Fibroblast of skin of back (primary cell): ENCODE data around the gene TBC1D32.
"Not testable (repeated sequence)": the region's sequence is repeated elsewhere in the genome, so short reads cannot be mapped to it uniquely, and the experiment has no call there.

ENCODE experiments used
- DNase-seq: peaks from one replicate; pipeline ENCODE4 v3.0.0-alpha.2; 2013

The TBC1D32 gene

DNA sequence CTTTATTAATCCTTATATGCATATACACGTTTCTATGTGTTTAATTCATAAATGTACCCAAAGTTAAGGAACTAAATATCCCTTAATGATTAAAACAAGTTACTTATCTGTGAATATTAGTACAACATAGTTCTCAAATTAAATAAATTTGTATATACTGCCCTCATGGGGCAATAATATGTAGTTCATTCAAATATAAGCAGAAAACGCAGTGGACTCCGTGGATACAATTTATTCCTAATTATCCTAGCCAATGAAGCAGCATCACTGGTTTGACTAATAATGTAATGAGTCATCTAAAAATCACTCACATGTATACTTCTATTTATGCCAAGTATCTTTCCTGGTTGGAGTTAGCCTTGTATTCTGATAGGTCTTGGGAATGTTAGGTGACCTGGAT is 111.6 kb downstream of the TBC1D32 start:
- peak; percentile 38 for DNase-seq

DNA sequence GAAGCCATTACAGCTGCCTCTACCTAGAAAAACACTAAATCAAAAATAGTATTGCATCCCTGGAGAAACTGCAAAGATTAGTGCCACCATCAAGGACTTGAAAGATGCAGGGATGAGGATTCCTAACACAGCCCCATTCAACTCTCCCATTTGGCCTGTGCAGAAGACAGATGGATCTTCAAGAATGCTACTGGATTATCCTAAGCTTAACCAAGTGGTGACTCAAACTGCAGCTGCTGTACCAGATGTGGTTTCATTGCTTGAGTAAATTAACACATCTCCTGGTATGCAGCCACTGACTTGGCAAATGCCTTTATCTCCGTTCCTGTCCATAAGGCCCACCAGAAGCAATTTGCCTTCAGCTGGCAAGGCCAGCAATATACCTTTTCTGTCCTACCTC is 117.4 kb downstream of the TBC1D32 start:
- peak; percentile 32 for DNase-seq

DNA sequence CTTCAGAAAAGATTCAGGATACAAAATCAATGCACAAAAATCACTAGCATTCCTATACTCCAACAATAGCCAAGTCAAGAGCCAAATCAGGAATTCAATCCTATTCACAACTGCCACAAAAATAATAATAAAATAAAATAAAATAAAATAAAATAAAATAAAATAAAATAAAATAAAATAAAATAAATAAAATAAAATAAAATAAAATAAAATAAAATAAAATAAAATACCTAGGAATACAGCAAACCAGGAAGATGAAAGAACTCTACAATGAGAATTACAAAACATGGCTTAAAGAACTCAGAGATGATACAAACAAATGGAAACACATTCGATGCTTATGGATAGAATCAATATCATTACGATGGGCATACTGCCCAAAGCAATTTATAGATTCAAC is 120.9 kb downstream of the TBC1D32 start:
- DNase-seq = not testable (repeated sequence)

DNA sequence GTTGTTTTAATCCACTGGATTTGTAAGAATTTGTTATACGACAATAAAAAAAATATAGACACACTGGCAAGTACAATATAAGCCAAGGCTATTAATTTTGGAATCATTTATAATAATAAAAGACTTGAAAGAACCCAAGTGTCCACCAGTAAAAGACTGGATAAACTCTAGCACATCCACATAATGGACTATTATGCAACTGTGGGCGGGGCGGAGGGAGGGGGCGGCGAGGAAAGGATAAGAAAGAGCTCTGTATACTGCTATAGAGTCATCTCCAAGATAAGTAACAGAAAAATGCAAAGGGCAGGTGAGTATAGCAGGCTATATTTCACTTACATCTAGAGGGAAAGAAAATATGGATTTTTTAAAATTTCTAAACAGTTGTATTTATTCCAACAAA is 123.3 kb downstream of the TBC1D32 start:
- DNase-seq = no peak

DNA sequence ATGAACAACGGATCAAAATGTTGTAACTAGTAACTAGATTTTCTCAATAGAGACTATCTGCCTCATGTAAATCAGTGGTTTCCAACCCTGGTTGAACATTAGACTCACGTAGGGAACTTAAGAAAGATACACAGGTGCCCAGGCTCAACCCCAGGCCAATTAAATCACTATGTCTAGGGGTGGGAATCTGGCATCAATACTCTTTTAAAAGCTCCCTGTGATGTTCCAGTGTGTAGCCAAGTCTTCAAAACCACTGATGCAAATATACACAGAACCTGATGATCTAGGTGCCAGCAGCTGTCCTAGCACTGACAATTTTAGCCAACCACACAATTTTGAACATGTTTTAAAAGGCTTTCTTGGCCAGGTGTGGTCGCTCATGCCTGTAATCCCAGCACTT is 128.7 kb downstream of the TBC1D32 start:
- DNase-seq = no peak

DNA sequence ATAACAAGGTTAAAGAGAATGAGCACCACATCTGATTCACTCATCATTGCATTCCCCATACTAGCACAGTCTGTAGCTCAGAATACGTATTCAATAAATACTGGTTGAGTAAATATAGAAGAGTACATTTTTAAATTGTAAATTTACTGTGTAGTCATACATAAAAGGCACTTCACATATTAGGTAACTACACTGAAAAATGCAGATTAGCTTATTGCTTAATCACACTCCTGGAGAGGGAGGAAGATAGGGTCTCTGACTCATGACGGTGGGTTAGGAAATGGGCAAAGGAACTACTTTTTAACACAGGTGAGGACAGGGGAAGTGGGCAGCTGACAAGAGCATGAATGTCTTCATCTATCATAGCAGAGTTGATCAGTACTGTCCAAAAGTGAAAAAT is 133.2 kb downstream of the TBC1D32 start:
- DNase-seq = no peak

DNA sequence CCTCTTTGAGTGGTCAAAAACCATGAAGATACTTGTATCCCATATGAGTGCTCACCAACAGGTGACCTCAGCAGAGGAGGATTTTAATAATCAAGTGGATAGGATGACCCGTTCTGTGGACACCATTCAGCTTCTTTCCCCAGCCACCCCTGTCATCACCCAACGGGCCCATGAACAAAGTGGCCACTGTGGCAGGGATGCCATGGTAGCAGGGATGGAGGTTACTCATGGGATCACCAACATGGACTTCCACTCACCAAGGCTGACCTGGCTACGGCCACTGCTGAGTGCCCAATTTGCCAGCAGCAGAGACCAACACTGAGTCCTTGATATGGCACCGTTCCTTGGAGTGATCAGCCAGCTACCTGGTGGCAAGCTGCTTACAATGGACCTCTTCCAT is 138.2 kb downstream of the TBC1D32 start:
- not testable (repeated sequence) for DNase-seq

DNA sequence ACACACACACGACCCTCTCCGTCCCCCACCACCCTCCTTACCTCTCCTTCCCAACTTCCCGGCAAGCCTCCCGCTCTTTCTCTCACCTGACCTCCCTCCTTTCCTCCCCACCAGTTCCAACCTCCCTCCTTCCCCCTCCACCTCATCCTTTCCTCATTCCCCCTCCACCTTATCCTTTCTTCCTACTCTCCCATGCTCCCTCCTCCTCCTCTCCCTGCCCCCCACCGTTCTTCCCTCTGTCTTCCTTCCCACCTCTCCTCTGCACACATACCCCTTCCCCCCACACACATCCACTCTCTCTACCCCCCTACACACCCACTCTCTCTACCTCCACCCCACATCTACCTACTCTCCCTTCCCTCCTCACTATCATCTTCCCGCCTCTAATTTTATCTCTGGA is 144.2 kb downstream of the TBC1D32 start:
- no peak for DNase-seq

DNA sequence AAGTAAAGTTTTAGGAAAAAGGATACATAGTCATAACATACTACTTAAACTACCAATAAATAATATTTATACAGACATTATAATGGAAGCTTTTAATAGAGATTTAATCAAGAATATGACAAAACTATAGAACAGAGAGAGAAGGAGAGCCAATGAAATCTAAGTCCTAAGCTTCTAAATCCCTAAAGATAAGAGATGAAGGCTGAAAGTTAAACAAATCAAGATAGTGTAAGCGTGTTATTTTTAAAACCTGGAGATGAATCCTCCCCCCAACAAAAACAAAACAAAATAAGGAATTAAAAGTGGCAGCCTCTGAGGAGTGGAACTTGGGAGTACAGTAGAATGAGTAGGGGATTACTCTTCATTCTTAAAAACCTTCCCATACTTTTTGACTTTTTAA is 145.9 kb downstream of the TBC1D32 start:
- DNase-seq = no peak

DNA sequence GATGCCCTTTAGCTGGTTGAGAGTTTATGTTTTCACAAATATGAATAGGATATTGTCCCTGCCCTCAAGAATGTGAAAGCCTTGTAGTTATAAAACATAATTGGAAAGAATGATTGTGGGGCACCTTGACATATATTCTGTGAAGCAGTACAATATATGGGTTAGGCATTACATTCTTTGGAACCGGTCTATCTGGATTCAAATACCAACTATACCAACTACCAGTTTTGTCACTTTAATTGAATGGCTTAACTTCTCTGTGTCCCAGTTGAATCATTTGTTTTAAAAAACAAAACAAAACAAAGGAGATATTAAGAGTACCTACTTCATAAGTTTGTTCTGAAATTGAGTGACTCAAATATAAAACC is 146.5 kb downstream of the TBC1D32 start:
- DNase-seq = no peak

DNA sequence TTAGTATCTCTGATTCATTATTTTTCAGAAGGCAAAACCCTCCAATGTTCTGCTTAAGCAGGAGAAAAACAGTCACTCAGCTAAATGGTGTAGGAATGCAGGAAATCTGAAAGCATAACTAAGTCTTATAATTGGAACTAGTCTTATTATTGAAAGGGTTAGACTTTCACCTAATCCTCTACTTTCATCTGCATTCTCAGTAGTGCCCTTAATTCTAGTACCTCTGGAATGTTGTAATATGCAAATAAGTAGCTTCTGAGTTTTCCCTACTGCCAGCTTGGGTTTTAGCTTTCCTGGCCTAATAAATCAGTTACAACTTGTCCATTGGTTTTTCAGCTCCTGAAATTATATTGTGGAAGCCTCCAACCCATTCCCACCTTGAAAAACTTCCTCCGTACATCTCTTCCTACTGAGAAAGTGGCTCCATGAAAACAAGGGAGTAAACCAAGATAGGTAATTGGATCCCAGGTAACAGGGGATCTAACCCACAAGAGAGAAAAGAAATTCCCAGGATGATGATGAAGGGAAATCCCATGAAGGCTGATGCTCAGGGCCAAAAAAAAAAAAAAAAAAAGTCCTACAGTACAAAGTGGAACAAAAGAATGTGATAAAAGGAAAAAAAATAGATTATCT is 147.0 kb downstream of the TBC1D32 start:
- DNase-seq = no peak

DNA sequence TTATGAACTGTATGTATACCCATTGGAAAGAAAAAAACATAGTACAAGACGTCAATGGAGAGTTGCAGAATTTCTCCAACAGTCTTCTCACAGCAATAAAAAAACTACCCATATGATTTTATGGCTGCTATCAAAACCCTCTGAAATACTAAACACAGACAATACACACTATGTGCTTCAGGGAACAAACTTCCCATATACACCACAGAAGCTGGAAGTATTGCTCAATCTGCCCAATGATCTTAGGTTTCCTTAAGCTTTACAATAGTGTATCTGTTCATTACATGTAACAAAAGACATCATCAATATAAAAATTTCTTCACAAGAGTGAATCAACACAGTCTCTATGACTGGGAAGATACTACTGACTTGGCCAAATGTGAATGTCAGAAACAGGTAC is 150.5 kb downstream of the TBC1D32 start:
- DNase-seq = no peak

DNA sequence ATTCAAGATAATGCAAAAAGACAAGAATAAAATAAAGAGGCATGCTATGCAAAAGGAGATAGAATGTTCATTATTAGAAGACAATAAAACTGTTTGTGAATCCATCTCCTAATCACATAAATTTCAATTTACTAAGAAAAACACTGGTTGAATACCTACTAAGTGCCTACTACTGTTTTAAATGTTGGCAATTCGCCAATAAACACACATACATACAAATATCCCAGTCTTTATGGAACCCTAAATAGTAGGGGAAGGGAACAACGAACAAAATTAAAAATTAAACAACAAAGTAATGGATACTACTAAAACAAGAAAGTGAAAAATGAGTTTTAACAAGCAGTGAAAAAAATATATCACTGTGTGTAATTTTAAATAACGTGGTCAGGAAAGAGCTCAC is 158.5 kb downstream of the TBC1D32 start:
- DNase-seq = no peak

DNA sequence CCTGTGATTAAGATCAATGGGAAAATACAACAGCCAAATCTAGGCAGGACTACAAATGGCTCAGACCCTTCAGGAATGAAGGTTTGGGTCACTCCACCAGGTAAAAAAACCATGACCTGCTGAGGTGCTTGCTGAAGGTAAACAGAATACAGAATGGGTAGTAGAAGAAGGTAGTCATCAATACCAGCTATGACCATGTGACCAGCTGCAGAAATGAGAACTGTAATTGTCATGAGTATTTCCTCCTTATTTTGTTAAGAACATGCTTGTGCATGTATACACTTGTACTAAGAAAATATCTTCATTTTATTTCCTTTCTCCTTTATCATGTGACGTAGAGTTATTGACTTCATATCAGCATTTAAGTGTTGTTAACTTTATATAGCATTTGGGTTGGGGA is 161.8 kb downstream of the TBC1D32 start:
- DNase-seq = not testable (repeated sequence)

DNA sequence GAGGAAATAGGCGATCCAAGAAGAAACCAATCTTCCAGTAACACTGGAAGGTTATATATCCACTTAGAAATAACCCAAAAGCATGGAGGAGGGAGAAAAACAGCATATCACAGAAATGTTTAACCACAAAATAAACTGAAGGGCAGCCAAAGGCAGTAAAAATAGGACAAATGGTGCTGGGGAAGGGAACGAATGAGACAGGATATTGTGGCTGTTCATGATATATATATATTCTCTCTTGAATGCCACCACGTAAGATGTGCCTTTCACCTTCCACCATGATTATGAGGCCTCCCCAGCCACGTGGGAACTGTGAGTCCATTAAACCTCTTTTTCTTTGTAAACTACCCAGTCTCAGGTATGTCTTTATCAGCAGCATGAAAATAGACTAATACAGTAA is 162.4 kb downstream of the TBC1D32 start:
- no peak for DNase-seq

DNA sequence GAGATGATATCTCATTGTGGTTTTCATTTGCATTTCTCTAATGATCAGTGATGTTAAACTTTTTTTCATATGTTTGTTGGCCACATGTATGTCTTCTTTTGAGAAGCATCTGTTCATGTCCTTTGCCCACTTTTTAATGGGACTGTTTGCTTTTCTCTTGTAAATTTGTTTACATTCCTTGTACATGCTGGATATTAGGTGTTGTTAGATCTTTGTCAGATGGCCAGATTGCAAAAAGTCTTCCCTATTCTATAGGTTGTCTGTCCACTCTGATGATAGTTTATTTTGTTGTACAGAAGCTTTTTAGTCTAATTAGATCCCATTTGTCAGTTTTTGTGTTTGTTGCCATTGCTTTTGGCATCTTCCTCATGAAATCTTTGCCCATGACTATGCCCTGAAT is 172.4 kb downstream of the TBC1D32 start:
- DNase-seq = no peak

DNA sequence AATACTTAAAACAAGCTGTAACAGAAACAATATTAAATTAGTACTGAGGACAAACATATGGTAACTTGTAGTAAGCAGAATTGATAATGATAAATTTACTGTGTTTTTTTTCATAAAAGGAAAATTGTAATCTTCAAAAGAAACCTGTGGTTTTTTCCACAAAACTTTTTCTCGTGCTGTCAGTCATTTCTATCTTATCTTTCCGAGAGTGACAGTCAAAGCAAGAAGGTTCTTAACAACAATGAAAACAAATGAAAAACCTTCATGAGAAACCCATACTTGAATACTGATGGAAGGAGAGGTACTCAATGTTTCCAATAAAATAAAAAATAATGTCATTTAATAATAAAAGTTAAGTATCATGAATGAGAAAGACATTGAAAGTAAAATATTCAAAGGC is 174.0 kb downstream of the TBC1D32 start:
- no peak for DNase-seq

DNA sequence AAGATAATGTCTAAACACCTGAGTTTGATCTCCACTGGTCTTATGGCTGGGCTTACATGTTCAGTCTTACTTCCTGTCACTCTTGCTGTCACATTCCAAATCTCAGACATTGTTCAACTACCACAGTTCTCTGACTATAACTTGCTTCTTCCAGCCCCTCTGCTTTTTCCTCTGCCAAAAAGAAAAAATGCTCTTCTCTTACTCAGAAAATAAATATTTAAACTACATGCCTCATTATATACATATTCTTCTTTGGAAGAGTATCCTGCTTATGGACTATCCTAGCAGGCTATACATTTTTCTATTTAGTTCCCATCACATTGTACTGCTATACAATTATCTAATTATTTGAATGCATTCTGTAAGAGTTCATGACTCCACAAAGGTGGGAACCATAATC is 175.4 kb downstream of the TBC1D32 start:
- DNase-seq = peak; percentile 52

DNA sequence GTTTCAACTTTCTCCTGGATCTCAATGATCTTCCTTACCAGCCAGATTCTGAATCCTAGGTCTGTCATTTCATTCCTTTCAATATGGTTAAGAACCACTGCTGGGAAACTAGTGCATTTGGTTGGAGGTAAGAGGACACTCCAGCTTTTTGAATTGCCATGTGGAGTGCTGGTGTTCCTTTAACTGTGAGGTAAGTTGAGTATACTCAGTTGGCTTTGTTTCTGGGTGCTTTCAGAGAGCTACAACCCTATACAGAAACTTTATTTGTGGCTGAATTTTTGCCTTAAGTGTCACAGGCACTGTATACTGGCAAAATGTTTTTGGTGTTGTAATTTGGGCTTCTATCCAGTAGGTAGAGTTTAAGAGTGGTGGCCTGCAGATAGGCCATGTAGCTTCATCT is 175.8 kb downstream of the TBC1D32 start:
- no peak for DNase-seq

DNA sequence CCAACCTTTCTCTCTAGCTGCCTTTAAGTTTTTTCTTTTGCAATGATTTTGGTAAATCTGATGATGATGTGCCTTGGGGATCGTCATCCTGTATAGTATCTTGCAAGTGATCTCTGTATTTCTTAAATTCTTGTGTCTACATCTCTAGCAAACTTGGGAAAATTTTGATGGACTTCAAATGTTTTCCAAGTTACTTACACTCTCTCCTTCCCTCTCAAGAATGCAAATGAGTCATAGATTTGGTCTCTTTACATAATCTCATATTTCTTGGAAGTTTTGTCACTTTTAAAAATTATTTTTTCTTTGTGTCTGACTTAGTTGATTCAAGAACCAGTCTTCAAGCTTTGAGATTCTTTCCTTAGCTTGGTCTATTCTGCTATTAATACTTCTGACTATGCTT is 176.4 kb downstream of the TBC1D32 start:
- peak; percentile 69 for DNase-seq

DNA sequence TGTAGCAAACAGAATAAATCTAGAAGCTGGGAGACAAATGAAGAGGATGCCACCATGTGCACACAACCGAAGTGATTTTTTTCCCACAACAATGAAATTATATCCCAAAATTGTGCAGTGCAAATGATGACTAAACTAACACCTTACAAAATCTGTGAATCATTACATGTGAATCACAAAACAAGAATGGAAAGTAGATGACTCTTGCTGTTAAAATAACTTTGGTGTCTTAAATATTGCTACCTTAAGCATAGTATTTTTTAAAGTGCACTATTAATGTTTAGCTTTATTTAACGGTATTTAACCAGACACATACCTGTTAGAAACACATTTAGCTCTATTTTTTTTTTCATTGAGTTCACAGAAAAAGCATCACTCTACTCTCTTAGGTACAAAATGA is 190.8 kb downstream of the TBC1D32 start:
- peak; percentile 4 for DNase-seq

DNA sequence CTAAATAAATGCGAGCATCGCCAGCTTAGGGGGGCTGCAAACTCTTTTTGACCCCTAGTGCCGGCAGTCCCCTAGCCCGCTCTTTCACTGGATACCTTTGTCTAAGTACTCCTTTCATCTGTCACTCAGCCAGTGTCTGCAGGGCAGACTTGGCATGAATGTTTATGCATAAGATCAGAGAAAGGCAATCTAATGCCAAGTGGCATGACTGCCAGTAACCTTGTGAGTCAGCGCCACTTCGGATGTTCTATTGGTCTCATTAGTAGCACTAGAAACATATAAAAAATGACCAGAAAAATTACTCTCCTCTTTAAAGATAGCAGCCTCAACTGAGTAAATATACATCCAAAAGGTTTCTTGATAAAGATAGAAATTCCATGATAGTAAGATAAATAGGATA is 192.2 kb downstream of the TBC1D32 start:
- no peak for DNase-seq

DNA sequence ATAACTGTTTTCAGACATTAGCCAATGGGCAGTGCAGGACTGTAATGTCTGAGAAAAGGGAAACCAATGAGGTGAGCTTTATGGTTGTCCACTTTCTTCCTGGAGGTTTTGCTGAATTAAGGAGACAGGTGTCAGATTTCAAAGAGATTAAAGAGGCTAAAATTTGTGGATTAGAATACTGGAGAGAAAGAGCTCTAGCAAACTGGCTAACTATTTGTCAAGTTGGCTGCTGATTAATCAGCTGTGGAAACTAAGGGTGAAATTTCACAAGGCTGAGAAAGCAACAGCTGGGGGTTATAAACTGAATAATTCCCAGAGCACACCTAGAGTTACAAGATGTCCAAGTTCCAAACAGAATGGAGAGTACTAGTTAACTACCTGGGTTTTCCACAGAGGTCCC is 198.9 kb downstream of the TBC1D32 start:
- DNase-seq = no peak

DNA sequence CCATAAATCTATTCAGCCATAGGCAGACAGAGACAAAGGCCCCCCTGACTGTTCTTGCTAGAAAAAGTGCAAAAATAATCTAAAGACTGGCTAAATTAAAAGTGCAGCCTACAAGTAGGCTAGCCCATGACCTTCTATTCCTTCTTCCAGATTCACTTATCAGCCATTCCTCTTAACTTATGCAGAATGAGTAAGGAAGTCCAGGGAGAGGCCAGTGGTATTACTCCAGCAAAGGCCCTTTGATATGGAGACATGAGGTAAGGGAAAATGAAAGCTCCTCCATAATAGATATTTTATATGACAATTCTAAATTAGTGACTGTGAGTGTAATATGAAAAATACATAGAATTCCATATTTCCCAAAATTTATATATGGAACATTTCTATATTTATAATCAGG is 199.4 kb downstream of the TBC1D32 start:
- no peak for DNase-seq

DNA sequence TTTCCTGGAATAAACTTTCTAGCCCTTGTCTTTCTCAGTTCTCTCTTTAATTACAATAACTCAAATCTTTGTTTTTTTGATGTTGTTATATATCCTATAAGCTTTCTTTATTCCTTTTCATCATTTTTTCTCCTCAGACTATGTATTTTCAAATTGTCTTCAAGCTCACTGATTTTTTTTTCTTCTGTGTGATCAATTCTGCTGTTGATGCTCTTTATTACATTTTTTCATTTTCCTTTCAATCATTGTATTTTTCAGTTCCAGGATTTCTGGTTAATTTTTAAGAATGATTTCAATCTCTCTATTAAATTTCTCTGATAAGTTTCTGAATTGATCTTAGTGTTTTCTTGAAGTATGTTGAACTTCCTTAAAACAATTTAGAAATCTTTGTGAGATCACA is 209.7 kb downstream of the TBC1D32 start:
- no peak for DNase-seq

DNA sequence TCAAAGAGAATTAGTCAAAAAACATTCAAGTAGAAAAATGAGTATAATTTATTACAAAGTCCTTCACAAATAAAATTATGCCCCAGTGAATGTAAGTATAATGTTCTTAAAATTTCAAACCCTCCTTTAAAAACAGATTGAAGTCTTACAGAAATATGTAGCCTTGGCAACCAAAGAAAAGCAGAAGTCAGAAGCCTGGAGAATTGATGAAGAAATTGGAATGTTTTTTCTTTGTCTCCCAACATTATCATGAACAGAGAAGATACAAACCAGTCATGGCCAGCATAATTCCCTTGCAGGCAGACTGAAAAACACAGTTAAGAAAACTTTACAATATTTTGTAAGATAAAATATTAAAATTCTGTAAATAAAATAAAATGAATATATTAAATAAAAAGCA is 221.9 kb downstream of the TBC1D32 start:
- DNase-seq = no peak
